B cell (primary cell): Measurements from ENCODE around the gene PIGBOS1. TPM values are rescaled to one million over a fixed set of nuclear protein-coding genes. Genes with fewer than 3 reads are reported as not detected.

Experiments
- ATAC-seq: fragments of 200-7000 bp; cut with Tn5 transposase; one replicate; pipeline ENCODE4 v1.10.0; 2021; ENCODE audit warnings: low read depth, mild to moderate bottlenecking, moderate number of reproducible peaks, moderate library complexity
- CTCF ChIA-PET: fragments of 350-600 bp; sonication (Branson Sonifier 250); formaldehyde crosslinking; loops from one replicate; lab custom pipeline; 2021; ENCODE audit warnings: antibody characterized with exemption, inconsistent platforms; lab: Charles Lee
- POLR2A ChIA-PET: fragments of 350-600 bp; sonication (Branson Sonifier 250); formaldehyde crosslinking; loops from one replicate; lab custom pipeline; 2021; ENCODE audit warnings: antibody characterized with exemption; lab: Charles Lee
- DNase-seq: peaks from one replicate; pipeline ENCODE4 v3.0.0; 2013
- H2AFZ ChIP-seq: 2 replicates; pipeline ENCODE4 v1.6.1; 2012; ENCODE audit warnings: mild to moderate bottlenecking, low read depth, low read length; ENCODE audit not compliant: insufficient read depth, poor library complexity, severe bottlenecking
- H3K27ac ChIP-seq, 2 donors: 1 replicate in 1 of 2; 2 replicates in 1 of 2; pipeline ENCODE4 v1.5.1; 2012 to 2013; ENCODE audit warnings: low read length in 2 of 2, mild to moderate bottlenecking in 2 of 2, moderate library complexity in 1 of 2
- H3K27me3 ChIP-seq, 4 experiments: fragments of 200-600 bp in 1 of 4; sonication (generic) in 1 of 4; replicated peaks in 1 of 4; 1 replicate in 2 of 4; 2 replicates in 2 of 4; pipeline versions ENCODE4 v1.6.1 to v1.7.0; 2013 to 2016; ENCODE audit warnings: low read length in 3 of 4, mild to moderate bottlenecking in 2 of 4, mixed read lengths in 1 of 4, moderate library complexity in 1 of 4; ENCODE audit not compliant: insufficient read depth in 4 of 4, control insufficient read depth in 3 of 4; ENCODE audit errors: control extremely low read depth in 1 of 4
- H3K36me3 ChIP-seq, 2 experiments: replicated peaks in 1 of 2; 1 replicate in 1 of 2; 2 replicates in 1 of 2; pipeline versions ENCODE4 v1.6.1 to v1.7.1; 2013; ENCODE audit warnings: low read length in 1 of 2; ENCODE audit not compliant: insufficient read depth in 2 of 2, control insufficient read depth in 1 of 2; ENCODE audit errors: control extremely low read depth in 1 of 2, extremely low read depth in 1 of 2
- H3K4me1 ChIP-seq, 2 donors: fragments of 200-600 bp in 1 of 2; sonication (generic) in 1 of 2; 1 replicate in 1 of 2; 2 replicates in 1 of 2; pipeline versions ENCODE4 v1.5.1 to v1.6.1; 2013 to 2017; ENCODE audit warnings: low read length in 2 of 2; ENCODE audit not compliant: control insufficient read depth in 2 of 2, insufficient read depth in 2 of 2
- H3K4me2 ChIP-seq: replicated peaks from 2 replicates; pipeline ENCODE3; 2012; ENCODE audit warnings: mild to moderate bottlenecking, low read depth, low read length; ENCODE audit not compliant: poor library complexity, severe bottlenecking
- H3K4me3 ChIP-seq, 5 experiments: fragments of 200-600 bp in 1 of 5; sonication (generic) in 1 of 5; 1 replicate in 3 of 5; 2 replicates in 2 of 5; pipeline versions ENCODE4 v1.5.1 to v1.7.0; 2011 to 2016; ENCODE audit warnings: low read length in 4 of 5, mild to moderate bottlenecking in 4 of 5, low read depth in 2 of 5, control low read depth in 1 of 5, moderate library complexity in 1 of 5; ENCODE audit not compliant: insufficient read depth in 1 of 5; ENCODE audit errors: control extremely low read depth in 1 of 5, extremely low read depth in 1 of 5
- H3K79me2 ChIP-seq: fragments of 200-600 bp; sonication (generic); one replicate; pipeline ENCODE4 v1.6.0; 2016; ENCODE audit warnings: low read length; ENCODE audit not compliant: control insufficient read depth, insufficient read depth
- H3K9ac ChIP-seq: fragments of 200-600 bp; sonication (generic); 2 replicates; pipeline ENCODE4 v1.6.1; 2017; ENCODE audit warnings: mild to moderate bottlenecking, low read length, moderate library complexity
- H3K9me3 ChIP-seq, 3 donors: one replicate each; pipeline versions ENCODE4 v1.6.1 to v1.7.1; 2013; ENCODE audit warnings: low read length in 2 of 3; ENCODE audit not compliant: control insufficient read depth in 2 of 3, insufficient read depth in 1 of 3; ENCODE audit errors: control extremely low read depth in 1 of 3
- H4K20me1 ChIP-seq: 2 replicates; pipeline ENCODE4 v1.6.0; 2012; ENCODE audit warnings: mild to moderate bottlenecking, low read length; ENCODE audit not compliant: insufficient read depth, control insufficient read depth, poor library complexity, severe bottlenecking
- H3K27ac Mint-ChIP-seq: one replicate; pipeline ENCODE4 v1.8.0; 2021; ENCODE audit warnings: mixed read lengths
- H3K27me3 Mint-ChIP-seq: one replicate; pipeline ENCODE4 v1.8.0; 2021; ENCODE audit warnings: mixed read lengths
- H3K4me1 Mint-ChIP-seq: one replicate; pipeline ENCODE4 v1.8.0; 2021; ENCODE audit warnings: mixed read lengths
- H3K4me3 Mint-ChIP-seq: one replicate; pipeline ENCODE4 v1.8.0; 2021; ENCODE audit warnings: mixed read lengths
- H3K9me3 Mint-ChIP-seq: one replicate; pipeline ENCODE4 v1.8.0; 2022; ENCODE audit warnings: mixed read lengths; ENCODE audit not compliant: insufficient read depth
- EZH2 ChIP-seq: IDR thresholded peaks from 2 replicates; pipeline ENCODE4 v1.6.1; 2012; ENCODE audit warnings: borderline replicate concordance, low read depth, mild to moderate bottlenecking, moderate library complexity, low read length; ENCODE audit not compliant: insufficient read depth, poor library complexity, severe bottlenecking
- WGBS: methylation state at CpG from one replicate; pipeline ENCODE4 v1.1.5; 2013; ENCODE audit warnings: missing lambda C conversion rate; ENCODE audit not compliant: insufficient coverage; 5-methylcytosine and 5-hydroxymethylcytosine counted together
- intact Hi-C: fragments of 100-400 bp; cut with micrococcal nuclease; formaldehyde crosslinking; loops from one replicate; pipeline ENCODE4 v1.10.0; 2022
- polyA plus RNA-seq: library from polyadenylated mRNA; depleted of rRNA; stranded (reverse); fragments of >200 nt; gene quantifications from 2 replicates; pipeline ENCODE4 v1.2.3, GENCODE V29; 2012
- total RNA-seq, 2 donors: library from RNA; stranded (reverse); fragments of 120-200 nt in 1 of 2; gene quantifications; 1 replicate in 1 of 2; 2 replicates in 1 of 2; pipeline versions ENCODE4 v1.2.3 to v1.2.4, GENCODE V29; 2013 to 2022
- TF ChIP-seq, protein P1 (sequence below): fragments of 200-600 bp; IDR thresholded peaks from one replicate; pipeline ENCODE4 v1.8.0; 2022; ENCODE audit warnings: antibody characterized with exemption, mild to moderate bottlenecking

Gene PIGBOS1
- total and polyA plus RNA-seq, 2 donors (not counting 1 experiment from before 2014, with no cell fraction given) = 15.4 to 16.4 TPM

DNA sequence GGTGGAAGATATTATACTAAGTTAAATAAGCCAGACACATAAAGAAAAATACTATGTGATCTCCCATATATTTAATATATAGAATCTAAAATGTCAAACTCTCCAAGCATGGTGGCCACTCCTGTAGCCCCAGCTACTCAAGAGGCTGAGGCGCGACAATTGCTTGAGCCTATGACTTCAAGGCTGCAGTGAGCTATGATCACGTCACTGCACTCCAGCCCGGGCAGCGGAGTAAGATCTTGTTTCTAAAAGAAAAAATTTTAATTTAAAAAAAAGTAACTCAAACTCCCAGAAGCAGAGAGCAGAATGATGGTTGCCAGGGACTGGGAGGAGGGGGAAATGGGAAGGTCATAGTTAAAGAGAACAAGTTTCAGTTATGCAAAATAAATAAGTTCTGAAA is 42.6 kb downstream of the PIGBOS1 start:
- Histone ChIP-seq H3K4me2 (peak overlapping the region; percentile 1), H2AFZ (no peak overlapping the region), H3K79me2 (peaks cover 57% of the 10 kb centered on the region), H3K9ac (no peak overlapping the region), H4K20me1 (no peaks in the 10 kb centered on the region), H3K4me1 (peaks cover 38 to 41% of the 10 kb centered on the region in 2 donors), H3K27me3 (no peaks in the 10 kb centered on the region), H3K4me3 (no peak overlapping the region), H3K36me3 (no peaks in the 10 kb centered on the region), H3K9me3 (no peaks in the 10 kb centered on the region), H3K27ac (no peak overlapping the region)
- CTCF ChIA-PET = interaction anchor here (0.6 to 1.2 kb wide), 2 partner anchors 58 to 59 kb away, joined by 4 read pairs; no protein-coding TSS in a partner anchor
- POLR2A ChIA-PET = no interaction called here
- TF ChIP-seq, protein P1, sequence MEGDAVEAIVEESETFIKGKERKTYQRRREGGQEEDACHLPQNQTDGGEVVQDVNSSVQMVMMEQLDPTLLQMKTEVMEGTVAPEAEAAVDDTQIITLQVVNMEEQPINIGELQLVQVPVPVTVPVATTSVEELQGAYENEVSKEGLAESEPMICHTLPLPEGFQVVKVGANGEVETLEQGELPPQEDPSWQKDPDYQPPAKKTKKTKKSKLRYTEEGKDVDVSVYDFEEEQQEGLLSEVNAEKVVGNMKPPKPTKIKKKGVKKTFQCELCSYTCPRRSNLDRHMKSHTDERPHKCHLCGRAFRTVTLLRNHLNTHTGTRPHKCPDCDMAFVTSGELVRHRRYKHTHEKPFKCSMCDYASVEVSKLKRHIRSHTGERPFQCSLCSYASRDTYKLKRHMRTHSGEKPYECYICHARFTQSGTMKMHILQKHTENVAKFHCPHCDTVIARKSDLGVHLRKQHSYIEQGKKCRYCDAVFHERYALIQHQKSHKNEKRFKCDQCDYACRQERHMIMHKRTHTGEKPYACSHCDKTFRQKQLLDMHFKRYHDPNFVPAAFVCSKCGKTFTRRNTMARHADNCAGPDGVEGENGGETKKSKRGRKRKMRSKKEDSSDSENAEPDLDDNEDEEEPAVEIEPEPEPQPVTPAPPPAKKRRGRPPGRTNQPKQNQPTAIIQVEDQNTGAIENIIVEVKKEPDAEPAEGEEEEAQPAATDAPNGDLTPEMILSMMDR = no peak
- no peak for TF ChIP-seq EZH2
- no peaks in the 10 kb centered on the region for H3K9me3 Mint-ChIP-seq
- no peak for ATAC-seq
- H3K4me3 Mint-ChIP-seq = no peak overlapping the region
- H3K4me1 Mint-ChIP-seq = peaks cover 64% of the 10 kb centered on the region
- no peak for DNase-seq
- intact Hi-C loops = no loop called here
- no peaks in the 10 kb centered on the region for H3K27me3 Mint-ChIP-seq
- WGBS = no CpG with 5 or more reads among the region's 5 CpGs
- no peak overlapping the region for H3K27ac Mint-ChIP-seq

DNA sequence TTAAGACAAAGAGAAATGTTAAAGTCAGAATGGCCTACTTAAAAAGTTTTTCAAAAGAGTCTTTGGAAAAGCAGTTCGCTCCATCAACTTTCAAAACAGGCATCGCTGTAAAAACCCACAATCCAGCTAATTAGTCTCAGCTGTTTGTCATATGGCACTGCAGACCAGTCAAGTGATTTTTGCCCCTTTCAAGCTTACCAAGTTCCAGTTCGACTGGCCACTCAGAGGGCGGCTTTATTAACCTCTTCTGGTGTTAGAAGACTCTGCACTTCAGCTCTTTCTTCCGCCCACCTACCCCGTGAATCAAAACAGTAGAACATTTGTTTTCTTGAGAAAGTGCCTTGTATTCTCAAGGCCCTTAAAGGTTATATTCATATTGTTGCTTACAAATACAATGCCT is 48.6 kb downstream of the PIGBOS1 start:
- H3K9ac ChIP-seq = no peak overlapping the region
- no peak overlapping the region for H3K4me3 ChIP-seq
- Mint-ChIP-seq H3K9me3 (no peaks in the 10 kb centered on the region), H3K4me1 (peaks cover 38% of the 10 kb centered on the region), H3K27ac (no peak overlapping the region), H3K27me3 (no peaks in the 10 kb centered on the region), H3K4me3 (no peak overlapping the region)
- intact Hi-C loops = no loop called here
- no peaks in the 10 kb centered on the region for H3K27me3 ChIP-seq
- H3K4me2 ChIP-seq = no peak overlapping the region
- peaks cover 84% of the 10 kb centered on the region for H3K79me2 ChIP-seq
- no peaks in the 10 kb centered on the region for H3K9me3 ChIP-seq
- ChIA-PET CTCF (interaction anchor here (2.6 to 5.0 kb wide), 2 partner anchors 21 to 53 kb away, joined by 9 to 21 read pairs; no protein-coding TSS in a partner anchor), POLR2A (interaction anchor here (1.0 kb wide), 1 partner anchor 17 kb away, joined by 14 read pairs; no protein-coding TSS in a partner anchor)
- H3K36me3 ChIP-seq = no peaks in the 10 kb centered on the region
- no peak overlapping the region for H2AFZ ChIP-seq
- no peak for DNase-seq
- TF ChIP-seq, protein P1 = no peak
- TF ChIP-seq EZH2 = no peak
- 100% methylated on average over 3 of the region's 6 CpGs for WGBS
- H4K20me1 ChIP-seq = no peaks in the 10 kb centered on the region
- peaks cover 24 to 25% of the 10 kb centered on the region in 2 donors for H3K4me1 ChIP-seq
- no peak overlapping the region for H3K27ac ChIP-seq
- no peak for ATAC-seq
